ENCODE measurements around the gene SBF2. TPM values are rescaled to one million over a fixed set of nuclear protein-coding genes. Genes with fewer than 3 reads are reported as not detected.
A peak's percentile ranks its signal among the peaks of the same experiment; 100 is the strongest.

SBF2 gene
- total RNA-seq, 1 donor from 2014 or later, result 12.0 TPM

DNA sequence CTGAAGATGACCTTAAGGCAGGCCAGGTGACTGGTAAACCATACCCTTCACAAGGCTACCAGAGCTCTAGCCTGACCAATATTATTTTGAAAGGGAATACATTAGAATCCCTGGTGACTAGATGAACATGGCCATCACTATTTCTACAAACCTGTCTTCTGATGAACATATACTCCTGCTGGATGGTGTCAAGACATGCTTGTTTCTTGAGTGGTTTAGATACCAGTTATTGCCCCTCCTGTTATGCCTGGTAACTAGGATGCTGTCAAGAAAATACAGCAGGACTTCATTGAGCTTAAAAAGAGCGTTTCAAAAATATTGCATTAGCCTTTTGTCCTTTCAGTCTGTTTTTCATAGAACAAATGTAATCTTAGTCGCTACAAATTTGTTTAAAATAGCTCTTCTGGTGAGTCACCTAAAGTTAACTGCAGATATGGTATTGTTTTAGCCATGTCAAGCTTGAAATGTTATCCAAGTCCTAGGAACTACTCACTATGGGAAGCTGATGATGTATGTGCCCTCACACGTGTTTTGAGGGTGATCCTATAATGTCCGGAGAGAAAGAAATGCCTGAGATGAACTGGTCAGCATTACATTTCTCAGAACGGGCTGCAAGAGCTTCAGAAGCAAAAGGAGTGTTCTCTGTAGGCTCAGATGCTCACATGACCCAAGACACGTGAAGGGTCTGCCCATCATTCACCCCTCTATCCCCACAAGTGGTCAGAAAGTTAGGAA, 31.4 kb upstream of the SBF2 start:
- ChIA-PET POLR2A (interaction anchor here (0.8 kb wide), 1 partner anchor 22 kb away, joined by 3 read pairs; no protein-coding TSS in a partner anchor), CTCF (interaction anchor here (0.9 to 3.1 kb wide), 7 partner anchors 16 to 791 kb away, joined by 3 to 26 read pairs (median 6); no protein-coding TSS in a partner anchor)
- no peak for TF ChIP-seq CTCF (IDR thresholded peaks at IDR 0.05)
- H3K9me3 Mint-ChIP-seq, result no peaks in the 10 kb centered on the region
- intact Hi-C loops (cut with micrococcal nuclease), result no loop called here
- no peak overlapping the region for H3K27ac Mint-ChIP-seq
- no peaks in the 10 kb centered on the region for H3K36me3 Mint-ChIP-seq (ENCODE audit: low read depth)
- peaks cover 19% of the 10 kb centered on the region for H3K27me3 Mint-ChIP-seq
- peaks cover 5% of the 10 kb centered on the region for H3K4me1 Mint-ChIP-seq
- ATAC-seq (ENCODE audit: low read depth), result no peak
- DNase-seq, result no peak
- no peak overlapping the region for H3K4me3 Mint-ChIP-seq

GRCh38 chr11:10324474-10324873, 30.5 kb upstream of the SBF2 start:
- Mint-ChIP-seq H3K4me3 (no peak overlapping the region), H3K9me3 (no peaks in the 10 kb centered on the region), H3K27me3 (peaks cover 19% of the 10 kb centered on the region), H3K27ac (no peak overlapping the region), H3K4me1 (peaks cover 8% of the 10 kb centered on the region), H3K36me3 (ENCODE audit: low read depth) (no peaks in the 10 kb centered on the region)
- TF ChIP-seq CTCF (IDR thresholded peaks at IDR 0.05), result no peak
- ChIA-PET POLR2A (interaction anchor here (0.8 kb wide), 1 partner anchor 21 kb away, joined by 3 read pairs; no protein-coding TSS in a partner anchor), CTCF (interaction anchor here (1.1 to 3.1 kb wide), 11 partner anchors 10 to 1309 kb away, joined by 3 to 26 read pairs (median 6); no protein-coding TSS in a partner anchor)
- intact Hi-C loops (cut with micrococcal nuclease), result loop anchor here (5.0 kb wide), 3 partner anchors 332 to 1307 kb away; no protein-coding TSS in a partner anchor
- DNase-seq (no peak), ATAC-seq (ENCODE audit: low read depth) (no peak)

DNA sequence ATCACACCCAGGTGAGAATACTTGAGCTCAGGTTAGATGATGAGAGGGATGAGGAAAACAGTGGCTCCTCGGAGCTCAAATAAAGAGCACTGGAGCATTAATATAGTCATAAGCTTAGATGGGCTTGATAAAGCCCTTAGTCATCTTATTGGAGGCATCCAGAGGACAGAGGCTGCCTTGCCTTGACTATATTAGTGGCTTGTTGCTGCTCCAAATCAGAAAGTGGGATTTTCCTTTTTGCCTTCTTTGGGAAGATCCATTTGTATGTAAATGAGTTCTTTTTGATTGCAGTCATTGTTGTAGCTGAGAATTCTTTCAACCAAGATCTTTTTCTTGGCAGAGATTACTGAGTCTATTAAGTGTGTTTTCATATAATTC, 29.8 kb upstream of the SBF2 start:
- H3K4me1 Mint-ChIP-seq, result peaks cover 8% of the 10 kb centered on the region
- ChIA-PET CTCF (interaction anchor here (0.7 to 3.1 kb wide), 12 partner anchors 9 to 1308 kb away, joined by 3 to 26 read pairs (median 6); partner anchors contain the start of gene ADM), POLR2A (no interaction called here)
- no peaks in the 10 kb centered on the region for H3K9me3 Mint-ChIP-seq
- intact Hi-C loops (cut with micrococcal nuclease), result loop anchor here (1.0 to 5.0 kb wide), 8 partner anchors 15 to 1306 kb away; no protein-coding TSS in a partner anchor
- DNase-seq (no peak), ATAC-seq (ENCODE audit: low read depth) (no peak)
- TF ChIP-seq CTCF (IDR thresholded peaks at IDR 0.05), result no peak
- H3K27me3 Mint-ChIP-seq, result peaks cover 17% of the 10 kb centered on the region
- no peaks in the 10 kb centered on the region for H3K36me3 Mint-ChIP-seq (ENCODE audit: low read depth)
- H3K4me3 Mint-ChIP-seq, result no peak overlapping the region
- H3K27ac Mint-ChIP-seq, result no peak overlapping the region

DNA sequence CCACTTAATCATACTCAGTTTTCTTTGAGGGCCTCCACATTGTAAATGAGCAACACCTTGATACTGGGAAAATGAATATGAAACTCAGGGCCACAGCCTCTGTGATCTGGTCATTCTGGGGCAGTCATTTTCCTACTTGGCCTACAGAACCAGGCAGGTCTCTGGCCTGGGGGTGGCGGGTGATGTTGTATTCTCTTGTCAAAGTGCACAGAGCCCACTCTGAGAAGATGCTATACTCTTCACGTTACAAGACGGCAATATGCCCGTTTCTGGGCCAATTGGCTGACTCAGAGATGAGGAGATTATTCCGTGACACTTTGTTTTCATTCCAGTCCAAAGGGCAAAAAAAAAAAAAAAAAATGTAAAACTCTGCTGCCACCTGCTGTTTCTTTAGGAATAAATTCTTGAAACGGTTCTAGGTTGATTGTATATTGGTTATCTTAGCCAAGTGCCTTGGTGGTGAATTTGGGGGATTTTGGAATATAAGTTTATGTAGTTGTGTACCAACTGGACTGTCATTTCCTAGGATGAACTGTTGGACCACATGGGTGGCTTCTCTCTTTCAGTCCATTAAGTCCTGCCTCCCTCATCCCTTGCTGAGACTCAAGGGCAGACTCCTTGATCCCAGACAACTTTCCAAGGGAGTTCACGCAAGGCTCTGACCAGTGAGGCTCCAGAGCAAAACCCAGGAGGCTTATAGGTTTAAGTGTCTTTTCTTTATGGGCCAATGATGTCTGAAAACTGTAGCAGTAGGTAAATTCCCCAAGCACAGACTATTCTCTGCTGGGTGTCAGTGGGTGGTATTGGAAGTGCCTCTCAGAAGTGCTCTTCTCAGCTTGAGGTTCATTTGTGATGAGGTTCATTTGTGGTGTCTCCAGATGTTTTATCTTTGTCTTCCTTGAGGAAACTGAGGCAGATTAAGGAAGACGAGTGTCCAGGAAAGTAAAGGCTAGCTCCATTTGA, 29.1 kb upstream of the SBF2 start:
- TF ChIP-seq CTCF (IDR thresholded peaks at IDR 0.05), result no peak
- intact Hi-C loops (cut with micrococcal nuclease), result loop anchor here (1.0 to 5.0 kb wide), 8 partner anchors 15 to 1306 kb away; no protein-coding TSS in a partner anchor
- H3K4me1 Mint-ChIP-seq, result peaks cover 14% of the 10 kb centered on the region
- POLR2A ChIA-PET, result no interaction called here
- no peaks in the 10 kb centered on the region for H3K36me3 Mint-ChIP-seq (ENCODE audit: low read depth)
- H3K9me3 Mint-ChIP-seq, result no peaks in the 10 kb centered on the region
- CTCF ChIA-PET, result interaction anchor here (0.7 to 3.1 kb wide), 15 partner anchors 9 to 1307 kb away, joined by 3 to 26 read pairs (median 6); partner anchors contain the start of gene ADM
- peak overlapping the region; percentile 67 for H3K27ac Mint-ChIP-seq
- DNase-seq, result no peak
- ATAC-seq (ENCODE audit: low read depth), result peak; percentile 69
- H3K27me3 Mint-ChIP-seq, result peaks cover 11% of the 10 kb centered on the region
- H3K4me3 Mint-ChIP-seq, result no peak overlapping the region
